Tibial nerve (tissue), 4 donors: ENCODE data around the gene CC2D2B.

ENCODE experiments used
- CTCF ChIP-seq, 5 experiments: fragments of 200-600 bp in 3 of 5; fragments of 450-650 bp in 2 of 5; sonication (generic) in 3 of 5; IDR thresholded peaks; one replicate each; pipeline ENCODE4 v1.5.1; 2016 to 2019; ENCODE audit warnings: antibody characterized with exemption in 5 of 5, mild to moderate bottlenecking in 3 of 5, moderate library complexity in 2 of 5
- EP300 ChIP-seq, 2 donors: sonication (generic); formaldehyde crosslinking; IDR thresholded peaks; one replicate each; pipeline ENCODE4 v1.6.1; 2017; ENCODE audit warnings: antibody characterized with exemption in 2 of 2, mild to moderate bottlenecking in 1 of 2

- no peak for TF ChIP-seq EP300 (IDR thresholded peaks at IDR 0.05)
- TF ChIP-seq CTCF (IDR thresholded peaks at IDR 0.05): no peak
These were observed 106.8 kb downstream of the CC2D2B start for GRCh38 chr10:96014473-96015102.
